ENCODE measurements around the gene GLIS1. TPM values are rescaled to one million over a fixed set of nuclear protein-coding genes. Genes with fewer than 3 reads are reported as not detected.

Gene GLIS1
- total and polyA plus RNA-seq, 2 donors (not counting 3 experiments of a cell fraction or from before 2014, with no cell fraction given), result not detected

DNA sequence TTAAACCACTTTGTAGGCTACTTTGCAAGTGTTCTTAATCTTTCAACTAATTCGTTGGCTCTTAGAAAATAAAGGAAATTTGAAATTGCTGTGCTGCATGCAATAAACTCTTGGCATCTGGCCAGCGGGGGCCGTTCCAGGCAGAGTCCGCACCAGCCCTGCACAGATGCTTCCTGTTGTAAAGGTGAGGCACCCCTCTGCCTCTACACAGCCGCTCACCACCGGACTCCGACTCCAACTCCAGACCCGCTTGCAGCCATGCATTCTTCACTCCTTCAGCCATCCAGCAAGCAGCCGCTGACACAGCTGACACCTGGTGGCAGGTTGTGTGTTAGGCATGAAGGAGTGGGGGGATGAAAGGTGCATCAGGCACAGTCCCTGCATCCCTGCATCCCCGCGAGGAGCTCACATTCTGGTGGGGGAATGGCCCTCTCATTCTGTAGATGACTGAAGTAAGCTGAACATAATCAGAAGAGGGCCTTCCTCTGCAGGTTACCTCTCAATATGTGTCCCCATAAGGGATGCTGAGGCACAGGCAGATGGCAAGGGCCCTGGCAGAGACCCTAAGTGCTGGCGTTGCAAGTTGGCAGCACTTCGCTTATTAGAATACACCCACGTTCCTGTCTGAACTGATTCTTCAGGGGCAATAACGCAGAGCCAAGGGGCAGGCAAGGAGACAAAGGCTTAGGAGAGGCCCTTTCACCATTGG is 56.8 kb downstream of the GLIS1 start:
- no TSS peak for BruUV-seq (replicated peaks)
- dilution Hi-C loops (cut with MboI; ENCODE audit: extremely low pct_ligation_motif_present, low sequenced_read_pairs) (no loop called here), intact Hi-C loops (cut with micrococcal nuclease) (no loop called here)
- peak; percentile 59 for DNase-seq (ENCODE audit: low read depth, low spot score)
- H3K4me1 ChIP-seq (ENCODE audit: control insufficient read depth, extremely low read depth, insufficient read depth, low read length), result no peaks in the 10 kb centered on the region
- H3K79me2 ChIP-seq (ENCODE audit: control insufficient read depth, insufficient read depth, low read length), result no peaks in the 10 kb centered on the region
- no peak overlapping the region for H3K27ac ChIP-seq (ENCODE audit: insufficient read depth, low read depth, low read length)
- H3K9me3 ChIP-seq (replicated peaks; ENCODE audit: control insufficient read depth, insufficient read depth, low read length), result no peaks in the 10 kb centered on the region
- no peak for FAIRE-seq
- ChIA-PET POLR2A (no interaction called here), CTCF (interaction anchor here (1.0 to 2.5 kb wide), 3 partner anchors 9 to 196 kb away, joined by 3 to 8 read pairs (median 8); no protein-coding TSS in a partner anchor)
- H3K4me3 ChIP-seq (replicated peaks in 1 of 3; ENCODE audit: insufficient read depth in 1 of 3, low read depth in 1 of 3, low read length in 3 of 3), result no peak overlapping the region
- no peaks in the 10 kb centered on the region for H4K20me1 ChIP-seq (replicated peaks; ENCODE audit: control insufficient read depth, extremely low read depth, insufficient read depth, low read length)
- no peak overlapping the region for H3K4me2 ChIP-seq (ENCODE audit: insufficient read depth, low read length)
- no peaks in the 10 kb centered on the region for H3K9me1 ChIP-seq (replicated peaks; ENCODE audit: control insufficient read depth, extremely low read depth, insufficient read depth, low read length)
- H2AFZ ChIP-seq (ENCODE audit: low read depth, low read length), result no peak overlapping the region
- H3K9ac ChIP-seq (replicated peaks; ENCODE audit: extremely low read depth, insufficient read depth, low read length), result no peak overlapping the region
- TF ChIP-seq CTCF (IDR thresholded peaks at IDR 0.05; ENCODE audit: extremely low read depth in 1 of 2, insufficient read depth in 1 of 2, low read depth in 1 of 2, low read length in 2 of 2), result peak in 1 of 2 donors; percentile 35
- TF ChIP-seq, protein P1, sequence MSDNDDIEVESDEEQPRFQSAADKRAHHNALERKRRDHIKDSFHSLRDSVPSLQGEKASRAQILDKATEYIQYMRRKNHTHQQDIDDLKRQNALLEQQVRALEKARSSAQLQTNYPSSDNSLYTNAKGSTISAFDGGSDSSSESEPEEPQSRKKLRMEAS (IDR thresholded peaks at IDR 0.05; ENCODE audit: insufficient read depth, insufficient read length), result no peak
- H3K27me3 ChIP-seq (ENCODE audit: control insufficient read depth in 2 of 2, insufficient read depth in 2 of 2, low read length in 2 of 2), result peaks cover 30 to 45% of the 10 kb centered on the region in 2 experiments
- H3K36me3 ChIP-seq (ENCODE audit: control insufficient read depth in 2 of 2, extremely low read depth in 1 of 2, insufficient read depth in 2 of 2, low read length in 2 of 2), result no peaks in the 10 kb centered on the region

DNA sequence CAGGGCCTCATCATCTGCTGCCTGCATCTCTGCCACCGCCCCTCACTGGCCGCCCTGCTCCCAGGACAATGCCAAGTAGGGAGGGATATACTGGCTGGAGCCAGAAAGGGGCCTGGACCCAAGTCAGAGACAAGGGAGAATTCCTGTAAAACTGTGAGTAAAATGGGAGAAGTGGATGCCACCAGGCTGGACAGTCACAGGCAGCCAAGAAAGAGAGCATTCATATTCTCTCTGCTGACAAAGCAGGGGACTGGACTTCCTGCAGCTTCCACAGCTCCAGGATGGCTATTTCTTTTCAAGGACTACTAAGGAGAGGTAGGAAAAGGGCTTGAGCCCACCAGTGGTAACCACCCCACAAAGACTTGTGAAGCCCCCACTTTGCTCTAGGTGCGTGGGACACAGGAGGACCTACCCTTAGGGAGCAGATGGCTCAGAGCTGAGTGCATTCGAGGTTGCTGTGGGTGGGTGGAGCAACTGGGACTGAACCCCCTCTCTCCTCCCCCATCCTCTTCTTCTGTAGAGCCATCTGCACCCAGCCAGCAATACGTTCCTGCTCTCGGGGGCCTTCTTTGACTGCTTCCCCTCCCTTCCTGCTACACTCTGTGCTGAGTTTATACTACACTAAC is 57.5 kb downstream of the GLIS1 start:
- no TSS peak for BruUV-seq (replicated peaks)
- H3K36me3 ChIP-seq (ENCODE audit: control insufficient read depth in 2 of 2, extremely low read depth in 1 of 2, insufficient read depth in 2 of 2, low read length in 2 of 2), result no peaks in the 10 kb centered on the region
- dilution Hi-C loops (cut with MboI; ENCODE audit: extremely low pct_ligation_motif_present, low sequenced_read_pairs) (no loop called here), intact Hi-C loops (cut with micrococcal nuclease) (no loop called here)
- ChIA-PET POLR2A (no interaction called here), CTCF (interaction anchor here (1.0 to 2.5 kb wide), 2 partner anchors 10 to 35 kb away, joined by 3 to 8 read pairs; no protein-coding TSS in a partner anchor)
- peaks cover 28 to 41% of the 10 kb centered on the region in 2 experiments for H3K27me3 ChIP-seq (ENCODE audit: control insufficient read depth in 2 of 2, insufficient read depth in 2 of 2, low read length in 2 of 2)
- H3K9ac ChIP-seq (replicated peaks; ENCODE audit: extremely low read depth, insufficient read depth, low read length), result no peak overlapping the region
- H2AFZ ChIP-seq (ENCODE audit: low read depth, low read length), result no peak overlapping the region
- no peaks in the 10 kb centered on the region for H3K4me1 ChIP-seq (ENCODE audit: control insufficient read depth, extremely low read depth, insufficient read depth, low read length)
- DNase-seq (ENCODE audit: low read depth, low spot score) (no peak), FAIRE-seq (no peak)
- H3K79me2 ChIP-seq (ENCODE audit: control insufficient read depth, insufficient read depth, low read length), result no peaks in the 10 kb centered on the region
- no peak overlapping the region for H3K27ac ChIP-seq (ENCODE audit: insufficient read depth, low read depth, low read length)
- no peak overlapping the region for H3K4me3 ChIP-seq (replicated peaks in 1 of 3; ENCODE audit: insufficient read depth in 1 of 3, low read depth in 1 of 3, low read length in 3 of 3)
- no peaks in the 10 kb centered on the region for H4K20me1 ChIP-seq (replicated peaks; ENCODE audit: control insufficient read depth, extremely low read depth, insufficient read depth, low read length)
- H3K9me3 ChIP-seq (replicated peaks; ENCODE audit: control insufficient read depth, insufficient read depth, low read length), result no peaks in the 10 kb centered on the region
- no peaks in the 10 kb centered on the region for H3K9me1 ChIP-seq (replicated peaks; ENCODE audit: control insufficient read depth, extremely low read depth, insufficient read depth, low read length)
- no peak for TF ChIP-seq CTCF (IDR thresholded peaks at IDR 0.05; ENCODE audit: extremely low read depth in 1 of 2, insufficient read depth in 1 of 2, low read depth in 1 of 2, low read length in 2 of 2)
- TF ChIP-seq JUN (IDR thresholded peaks at IDR 0.05; ENCODE audit: borderline replicate concordance, insufficient read depth, insufficient read length, low read depth), result no peak
- TF ChIP-seq, protein P1 (IDR thresholded peaks at IDR 0.05; ENCODE audit: insufficient read depth, insufficient read length), result no peak
- TF ChIP-seq GATA2 (IDR thresholded peaks at IDR 0.05; ENCODE audit: insufficient read depth, insufficient read length, low read depth, low read length), result no peak
- no peak for TF ChIP-seq MYC (IDR thresholded peaks at IDR 0.05; ENCODE audit: low read depth, low read length)
- no peak for TF ChIP-seq POLR2AphosphoS5 (IDR thresholded peaks at IDR 0.05; ENCODE audit: insufficient read depth, low read depth, low read length)
- TF ChIP-seq FOS (IDR thresholded peaks at IDR 0.05; ENCODE audit: borderline replicate concordance, insufficient read depth, low read length), result no peak
- TF ChIP-seq POLR2A (IDR thresholded peaks at IDR 0.05; ENCODE audit: low read depth, low read length), result no peak
- TF ChIP-seq EZH2 (IDR thresholded peaks at IDR 0.05; ENCODE audit: borderline replicate concordance, low read depth, low read length, severe bottlenecking), result no peak
- H3K4me2 ChIP-seq (ENCODE audit: insufficient read depth, low read length), result no peak overlapping the region
